DLD1 (cell line): ENCODE results near the gene ANKIB1.
"Not testable (repeated sequence)": the region's sequence is repeated elsewhere in the genome, so short reads cannot be mapped to it uniquely, and the experiment has no call there.

Source experiments
- in situ Hi-C: cut with HindIII; loops from 2 replicates; pipeline ENCODE4 v1.10.0; 2017; ENCODE audit warnings: low sequenced_read_pairs

Gene ANKIB1

GRCh38 chr7:92402920-92403759, 157.4 kb downstream of the ANKIB1 start:
- in situ Hi-C loops: no loop called here

DNA sequence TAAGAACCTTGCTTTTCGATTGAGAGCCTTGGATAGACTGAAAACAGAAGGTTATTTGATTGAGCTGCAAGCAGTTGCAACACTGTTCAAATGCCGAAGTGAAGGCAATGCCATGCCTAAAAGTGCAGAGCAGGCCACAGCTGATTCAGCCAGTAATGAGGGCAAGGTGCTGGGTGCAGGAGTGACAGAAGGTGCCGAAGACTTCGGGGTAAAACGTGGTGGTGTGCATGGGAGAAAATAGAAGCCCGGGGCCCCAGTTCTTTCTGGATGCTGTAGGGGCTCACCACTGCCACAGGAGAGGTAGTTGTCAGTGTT, 157.9 kb downstream of the ANKIB1 start:
- in situ Hi-C loops: no loop called here

- in situ Hi-C loops: no loop called here
Measured at GRCh38 chr7:92404170-92404614, 158.4 kb downstream of the ANKIB1 start.

DNA sequence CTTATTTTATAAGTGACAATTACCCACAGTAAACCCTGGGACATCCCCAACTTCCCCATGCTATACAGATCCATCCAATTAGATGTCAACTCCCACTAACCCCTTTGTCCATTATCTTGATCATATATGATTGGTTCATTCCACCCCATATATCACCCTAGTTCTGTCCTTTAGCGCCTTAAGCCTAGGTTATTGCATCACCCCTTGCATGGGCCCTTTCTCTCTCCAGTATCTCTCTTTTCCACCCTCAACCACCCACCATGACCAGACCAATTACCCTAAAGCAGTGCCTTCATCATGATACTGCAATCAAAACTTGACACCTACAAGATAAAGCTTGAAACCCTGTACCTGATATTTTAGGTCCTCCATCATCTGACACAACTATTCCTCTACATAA, 163.6 kb downstream of the ANKIB1 start:
- in situ Hi-C loops: no loop called here

DNA sequence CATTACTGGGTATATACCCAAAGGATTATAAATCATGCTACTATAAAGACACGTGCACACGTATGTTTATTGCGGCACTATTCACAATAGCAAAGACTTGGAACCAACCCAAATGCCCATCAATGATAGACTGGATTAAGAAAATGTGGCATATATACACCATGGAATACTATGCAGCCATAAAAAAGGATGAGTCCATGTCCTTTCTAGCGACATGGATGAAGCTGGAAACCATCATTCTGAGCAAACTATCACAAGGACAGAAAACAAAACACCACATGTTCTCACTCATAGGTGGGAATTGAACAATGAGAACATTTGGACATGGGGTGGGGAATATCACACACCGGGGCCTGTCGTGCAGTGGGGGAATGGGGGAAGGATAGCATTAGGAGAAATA, 164.4 kb downstream of the ANKIB1 start:
- in situ Hi-C loops: not testable (repeated sequence)

DNA sequence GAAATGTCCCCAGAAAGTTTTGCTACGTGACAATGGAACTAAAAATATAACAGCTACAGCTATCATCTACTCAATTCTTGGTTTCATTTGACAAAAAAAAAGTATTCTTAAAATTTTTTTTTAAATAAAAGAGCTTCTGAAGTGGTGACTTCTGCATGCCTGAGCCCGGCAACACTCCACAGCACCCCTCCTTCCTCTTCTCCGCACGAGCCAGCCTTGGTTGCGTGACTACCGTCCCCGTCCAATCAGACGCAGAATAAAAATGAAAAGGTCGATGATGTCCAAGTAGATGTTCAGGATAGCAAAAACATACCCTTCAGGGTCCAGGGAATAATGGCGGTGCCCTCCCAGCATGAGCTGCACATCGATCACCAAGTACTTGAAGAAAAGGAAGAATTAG, 167.0 kb downstream of the ANKIB1 start:
- in situ Hi-C loops: no loop called here

DNA sequence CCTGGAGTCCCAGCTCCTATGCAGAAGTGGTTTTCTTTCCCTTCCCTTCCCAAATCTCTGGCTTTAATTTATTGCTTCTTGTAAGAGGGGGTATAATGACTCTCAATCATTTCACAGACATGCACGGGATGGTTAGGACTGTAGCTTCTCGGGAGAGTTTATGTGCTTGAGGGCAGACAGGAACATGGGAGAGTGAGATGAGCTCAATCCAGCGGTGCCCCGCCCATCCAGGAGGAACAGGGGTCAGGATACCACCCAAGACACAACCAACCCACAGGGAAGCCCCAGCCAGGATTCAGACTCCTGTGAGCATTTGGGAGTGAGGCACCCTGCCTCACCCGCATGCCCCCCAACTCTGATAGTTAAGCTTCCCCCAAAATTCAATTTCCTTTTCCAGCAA, 167.8 kb downstream of the ANKIB1 start:
- in situ Hi-C loops: no loop called here

DNA sequence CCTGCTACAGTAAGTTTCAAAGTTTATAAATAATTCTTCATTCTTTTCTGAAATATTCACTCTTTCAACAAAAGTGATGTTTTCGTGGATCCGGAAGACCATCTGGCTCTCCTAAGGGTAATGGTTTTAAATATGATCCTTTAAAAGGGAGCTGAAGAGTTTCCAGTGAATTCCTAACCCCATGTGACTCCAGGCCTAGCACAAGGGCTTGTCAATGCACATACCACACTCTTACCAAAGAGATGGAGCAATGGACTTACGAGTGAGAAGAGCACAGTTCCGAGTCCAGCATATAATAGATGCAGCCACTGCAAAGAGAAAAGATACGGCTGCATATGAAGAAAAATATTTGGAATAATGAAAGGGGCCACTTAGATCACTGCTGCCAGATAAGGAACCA, 169.5 kb downstream of the ANKIB1 start:
- in situ Hi-C loops: no loop called here

DNA sequence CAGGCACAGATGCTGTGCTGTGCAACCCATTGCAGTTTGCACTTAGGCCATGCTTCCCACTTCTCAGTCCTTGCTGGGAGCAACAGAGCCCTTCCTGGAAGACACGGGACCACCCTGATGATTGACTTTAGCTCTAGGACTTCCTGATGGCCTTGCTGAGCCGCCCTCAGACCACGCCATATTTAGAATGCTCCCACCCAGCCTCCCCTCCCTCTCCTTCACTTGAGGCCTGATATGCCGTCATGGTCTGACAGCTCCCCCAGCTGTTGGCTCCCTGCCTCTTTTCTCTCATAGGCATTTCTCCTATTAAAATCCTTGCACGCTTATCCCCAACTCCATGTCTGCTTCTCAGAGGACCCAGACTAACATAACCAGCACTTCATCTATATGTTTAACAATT, 172.1 kb downstream of the ANKIB1 start:
- in situ Hi-C loops: no loop called here

- in situ Hi-C loops: no loop called here
Measured at GRCh38 chr7:92421676-92422435, 176.1 kb downstream of the ANKIB1 start.

DNA sequence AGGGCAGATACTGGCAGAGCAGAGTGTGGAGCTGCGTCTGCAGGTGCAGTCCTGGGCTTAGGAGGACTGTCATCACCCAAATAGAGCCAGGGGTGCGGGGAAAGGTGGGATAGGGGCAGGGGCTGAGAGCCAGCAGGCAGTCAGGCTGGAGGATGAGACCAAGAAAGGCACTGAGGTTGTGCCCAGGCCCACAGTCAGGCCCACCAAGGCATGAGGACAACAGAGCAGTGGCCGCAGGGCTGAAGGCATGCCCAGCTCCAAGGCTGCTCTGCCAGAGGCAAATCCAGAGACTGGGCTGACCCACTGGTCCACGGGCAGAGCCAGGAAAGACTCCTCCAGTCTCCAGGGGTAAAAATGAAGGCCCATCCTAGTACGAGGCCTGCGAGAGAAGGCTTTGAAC, 177.2 kb downstream of the ANKIB1 start:
- in situ Hi-C loops: no loop called here

DNA sequence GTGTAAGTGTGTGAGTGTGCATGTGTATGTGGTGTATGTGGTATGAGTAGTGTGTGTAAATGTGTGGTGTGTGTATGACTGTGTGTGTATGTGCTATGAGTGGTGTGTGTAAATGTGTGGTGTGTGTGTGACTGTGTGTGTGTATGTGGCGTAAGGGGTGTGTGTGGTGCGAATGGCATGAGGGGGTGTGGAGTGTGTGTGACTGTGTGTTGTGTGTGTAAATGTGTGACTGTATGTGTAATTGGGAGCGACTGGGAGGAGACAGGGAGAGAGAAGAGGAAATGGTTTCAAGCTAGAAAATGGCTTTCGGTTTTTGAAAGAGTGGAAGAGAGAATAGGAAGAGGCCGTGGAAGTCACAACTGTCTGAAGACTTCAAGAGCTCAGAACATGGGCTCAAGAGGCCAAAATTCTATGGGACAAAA, 177.9 kb downstream of the ANKIB1 start:
- in situ Hi-C loops: no loop called here

GRCh38 chr7:92425311-92425947, 179.7 kb downstream of the ANKIB1 start:
- in situ Hi-C loops: no loop called here

DNA sequence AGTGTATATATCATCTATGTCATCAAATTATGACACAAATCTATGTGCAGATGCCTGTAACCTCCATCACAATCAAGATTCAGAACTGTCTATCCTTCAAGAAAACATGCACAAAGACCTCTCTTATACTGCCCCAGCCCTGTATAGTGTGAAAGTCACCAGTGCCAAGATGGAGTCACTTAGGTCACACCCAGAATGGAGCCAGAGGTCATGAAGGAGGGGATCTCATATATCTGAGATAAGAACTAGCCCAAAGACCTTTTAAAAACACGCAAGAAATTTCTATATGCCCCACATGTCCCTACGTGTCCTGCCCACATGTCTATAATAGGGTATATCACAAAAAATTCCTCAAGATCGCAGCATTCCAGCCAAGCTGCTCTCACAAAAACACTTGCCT, 181.4 kb downstream of the ANKIB1 start:
- in situ Hi-C loops: no loop called here

GRCh38 chr7:92432299-92432946, 186.6 kb downstream of the ANKIB1 start:
- in situ Hi-C loops: no loop called here

DNA sequence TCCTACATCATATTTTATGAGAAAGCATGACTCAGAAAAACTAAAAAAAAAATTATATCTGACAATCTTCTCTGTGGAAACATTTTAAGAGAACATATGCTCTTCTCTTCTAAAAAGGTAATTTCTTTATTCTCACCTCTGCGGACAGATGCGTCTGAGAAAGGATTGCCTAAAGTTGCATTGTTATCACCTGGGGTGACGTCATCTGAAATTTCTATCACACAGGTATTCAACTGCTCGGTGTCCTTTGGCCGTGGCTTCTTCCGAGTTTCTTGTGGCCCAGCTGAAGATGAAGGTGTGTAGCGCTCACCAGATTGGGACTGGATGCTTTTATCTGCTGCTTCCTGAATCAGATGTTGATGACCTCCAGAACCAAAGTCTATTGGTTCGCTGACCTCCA, 187.2 kb downstream of the ANKIB1 start:
- in situ Hi-C loops: no loop called here

GRCh38 chr7:92435542-92435941, 189.8 kb downstream of the ANKIB1 start:
- in situ Hi-C loops: no loop called here

GRCh38 chr7:92436612-92437445, 191.1 kb downstream of the ANKIB1 start:
- in situ Hi-C loops: no loop called here

GRCh38 chr7:92437956-92438491, 192.2 kb downstream of the ANKIB1 start:
- in situ Hi-C loops: no loop called here

GRCh38 chr7:92442720-92443119, 196.9 kb downstream of the ANKIB1 start:
- in situ Hi-C loops: not testable (repeated sequence)
